Stimulated activated CD8-positive, alpha-beta memory T cell treated with anti-CD3 and anti-CD28 coated beads, Interleukin-12 subunit alpha, Interleukin-12 subunit beta, amount 100 ng/mL, for 24 hours (primary cell): ENCODE measurements around the gene COPB2.

Experiments used
- DNase-seq: peaks from one replicate; pipeline ENCODE4 v3.0.0-alpha.2; 2020; ENCODE audit errors: extremely low read depth

Gene COPB2

DNA sequence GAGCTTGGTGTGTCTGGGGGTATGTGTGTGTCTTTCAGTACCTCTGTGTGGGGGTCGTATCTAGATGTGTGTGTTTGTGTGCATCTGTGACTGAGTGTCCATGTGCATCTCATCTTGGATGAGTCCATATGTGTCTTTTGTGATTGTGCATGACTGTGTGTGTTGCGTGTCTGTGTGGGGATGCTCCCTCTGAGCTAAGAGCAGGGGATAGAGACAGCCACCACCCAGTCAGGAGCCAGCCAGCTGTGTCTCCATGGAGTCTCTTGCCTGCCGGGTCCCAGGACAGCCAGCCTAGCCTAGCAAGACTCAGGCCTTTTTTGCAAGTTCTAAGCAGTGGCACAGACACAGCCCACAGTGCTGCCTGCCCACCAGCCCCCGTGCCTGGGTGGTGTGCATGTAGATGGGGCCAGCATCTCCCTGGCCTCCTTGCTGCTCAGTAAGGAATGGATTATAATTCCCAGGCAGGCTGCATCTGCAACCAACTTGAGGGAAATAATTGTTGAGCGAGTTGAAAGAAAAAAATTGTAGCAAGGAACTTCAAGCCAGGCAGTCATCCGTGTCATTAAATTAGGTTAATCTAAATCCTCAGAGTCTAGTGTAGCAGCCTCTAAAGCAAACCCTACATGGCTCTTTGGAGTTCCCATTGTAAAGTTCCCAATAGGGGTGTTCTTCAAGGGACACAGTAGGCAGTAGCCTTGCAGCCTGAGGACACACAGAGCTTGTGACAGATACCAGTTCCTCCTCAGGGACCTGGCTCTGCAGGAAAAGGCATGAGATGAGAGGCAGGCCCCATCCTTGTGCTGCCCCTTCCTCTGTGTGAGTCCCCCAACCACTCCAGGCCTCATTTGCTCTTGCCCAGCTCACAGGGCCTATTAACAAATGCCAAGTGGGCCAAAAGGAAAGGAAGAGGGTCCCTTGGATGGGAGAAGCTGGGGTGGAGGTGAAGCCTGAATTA lies 81.6 kb downstream of the COPB2 start:
- DNase-seq, result no peak
